NCI-H82 treated with DMSO at 0.1 percent for 48 hours (cell line): Measurements from ENCODE around the gene SUSD3.

ENCODE experiments used
- DNase-seq: peaks from one replicate; lab custom pipeline; 2025; ENCODE audit not compliant: unreplicated experiment; lab: John Stamatoyannopoulos, UW

SUSD3 gene

DNA sequence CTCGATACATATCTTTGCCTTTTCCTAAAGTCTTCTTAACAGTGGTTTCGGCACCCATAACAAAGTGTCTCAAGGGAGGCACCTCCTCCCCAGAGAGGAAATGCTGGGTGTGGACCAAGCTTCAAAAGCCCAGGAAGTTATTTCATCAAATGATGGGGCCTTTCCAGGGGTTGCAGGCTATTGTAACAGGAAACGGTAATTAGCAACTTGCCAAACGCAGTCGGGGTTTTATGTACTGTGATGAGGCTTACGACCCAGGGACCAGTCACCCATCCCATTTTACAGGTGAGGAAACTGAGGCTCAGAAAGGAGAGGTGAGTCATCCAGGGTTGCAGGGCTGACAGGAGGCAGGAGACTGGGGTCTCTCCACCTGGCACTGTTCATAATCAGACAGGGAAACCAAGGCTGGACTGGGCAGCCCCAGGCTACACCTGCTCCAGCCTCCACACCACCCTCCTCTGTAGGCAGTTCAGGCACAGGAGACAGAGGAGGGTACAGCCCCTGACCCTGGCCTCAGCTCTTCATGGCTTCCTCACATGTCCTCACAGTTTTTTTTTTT, 30.0 kb upstream of the SUSD3 start:
- no peak for DNase-seq

DNA sequence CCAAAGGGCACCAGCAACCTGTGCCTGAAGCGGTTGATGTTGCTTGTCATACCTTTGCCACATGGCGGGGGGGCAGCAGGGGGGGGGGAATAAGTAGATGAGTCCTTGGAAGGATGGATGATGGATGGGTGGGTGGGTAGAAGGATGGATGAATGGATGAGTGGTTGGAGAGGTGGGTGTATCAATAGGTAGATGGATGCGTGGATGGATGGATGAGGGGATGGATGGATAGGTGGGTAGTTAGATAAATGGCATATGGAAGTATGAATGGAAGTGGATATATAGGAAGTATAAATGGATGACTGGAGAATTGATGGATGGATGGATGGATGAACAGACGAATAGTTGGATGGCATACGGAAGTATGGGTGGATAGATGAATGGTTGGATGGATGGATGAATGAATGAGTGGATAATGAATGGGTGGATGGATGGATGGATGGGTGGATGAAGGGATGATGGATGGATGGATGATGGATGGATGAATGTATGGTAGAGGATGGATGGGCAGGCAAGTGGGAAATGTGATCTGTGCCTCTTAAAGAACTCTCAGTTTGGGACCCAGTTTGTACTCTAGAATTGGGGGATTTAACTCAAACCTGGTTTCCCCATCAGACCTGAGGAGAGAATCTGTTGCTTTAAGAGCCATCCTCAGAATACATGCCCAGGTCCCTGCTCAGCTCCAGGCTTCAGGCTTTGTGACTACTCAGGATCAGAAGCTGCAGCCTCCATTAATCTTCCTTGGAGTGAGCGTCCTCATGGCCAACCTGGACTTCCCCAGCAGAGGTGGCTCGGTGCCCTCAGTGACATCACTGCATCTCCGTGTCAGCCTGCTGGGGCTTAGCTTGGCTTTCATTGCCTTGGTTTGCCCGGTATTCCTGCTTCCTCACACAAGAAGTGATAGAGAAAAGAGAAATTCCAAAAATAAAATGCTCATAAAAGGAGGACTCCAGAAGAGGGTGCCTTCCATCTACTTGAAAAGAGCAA, 27.6 kb upstream of the SUSD3 start:
- DNase-seq, result no peak

DNA sequence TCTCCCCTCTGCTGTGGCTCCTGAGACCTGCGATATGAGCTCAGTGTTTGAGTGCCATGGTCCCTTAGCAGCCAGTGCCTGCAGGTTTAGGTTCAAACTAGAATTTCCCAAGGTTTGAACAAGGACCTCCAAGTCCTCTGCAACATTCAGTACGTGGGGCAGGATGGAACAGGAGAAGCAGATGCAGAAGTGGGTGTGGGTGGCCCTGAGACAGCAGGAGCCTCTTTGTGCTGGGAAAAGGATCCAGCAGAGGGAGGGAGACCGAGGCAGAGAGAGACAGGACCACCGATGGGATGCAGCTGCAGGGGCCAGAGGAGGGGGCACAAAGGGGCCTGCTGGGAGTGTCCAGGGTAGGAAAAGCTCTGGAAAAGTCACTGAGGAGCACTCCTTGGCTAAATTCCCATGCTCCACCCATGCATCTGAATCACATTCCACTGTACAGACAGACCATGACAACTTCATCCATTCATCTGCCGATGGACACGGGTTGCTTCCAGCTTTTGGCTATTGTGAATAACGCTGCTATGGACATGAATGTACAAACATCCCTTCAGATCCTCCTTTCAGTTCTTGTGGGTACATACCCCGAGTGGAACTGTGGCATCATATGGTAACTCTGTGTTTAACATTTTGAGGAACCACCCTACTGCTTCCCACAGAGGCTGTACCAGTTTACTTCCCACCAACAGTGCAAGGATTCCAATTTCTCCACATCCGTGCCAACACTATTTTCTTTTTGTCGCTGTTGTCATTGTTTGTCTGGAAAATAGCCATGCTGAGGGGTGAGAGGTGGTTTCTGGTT, 26.7 kb upstream of the SUSD3 start:
- no peak for DNase-seq

DNA sequence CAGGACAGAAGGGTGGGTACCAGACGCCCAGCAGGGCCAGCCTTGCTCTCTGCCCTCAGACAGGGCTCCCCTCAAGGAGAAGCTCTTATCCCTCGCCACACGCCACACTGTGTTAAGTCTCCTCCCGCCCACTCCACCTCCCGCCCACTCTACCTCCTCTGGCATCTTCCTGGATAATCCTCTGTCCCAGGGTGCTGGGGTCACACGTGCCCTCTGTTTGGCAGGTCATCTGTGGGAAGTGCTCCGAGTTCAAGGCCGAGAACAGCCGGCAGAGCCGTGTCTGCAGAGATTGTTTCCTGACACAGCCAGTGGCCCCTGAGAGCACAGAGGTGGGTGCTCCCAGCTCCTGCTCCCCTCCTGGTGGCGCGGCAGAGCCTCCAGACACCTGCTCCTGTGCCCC, 26.0 kb upstream of the SUSD3 start:
- no peak for DNase-seq

DNA sequence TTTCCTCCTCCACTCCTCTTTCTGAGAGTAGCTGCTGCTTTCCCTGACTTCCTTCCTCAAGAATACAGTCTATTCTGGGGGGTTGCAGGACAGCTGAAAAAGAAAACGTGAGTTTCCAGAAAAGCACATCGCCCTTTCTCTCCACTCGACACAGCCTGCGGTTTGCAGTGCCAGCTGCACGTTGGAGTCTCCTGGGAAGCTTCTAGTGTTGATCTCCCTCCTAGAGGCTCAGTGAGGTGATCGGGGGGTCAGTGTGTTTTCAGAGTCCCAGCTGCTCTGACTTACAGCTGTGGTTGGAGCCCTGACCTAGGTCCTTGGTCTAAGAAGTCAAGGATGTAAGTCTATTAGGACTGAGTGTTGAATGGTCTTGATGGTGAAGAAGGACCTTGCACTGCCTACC, 25.0 kb upstream of the SUSD3 start:
- DNase-seq, result no peak

DNA sequence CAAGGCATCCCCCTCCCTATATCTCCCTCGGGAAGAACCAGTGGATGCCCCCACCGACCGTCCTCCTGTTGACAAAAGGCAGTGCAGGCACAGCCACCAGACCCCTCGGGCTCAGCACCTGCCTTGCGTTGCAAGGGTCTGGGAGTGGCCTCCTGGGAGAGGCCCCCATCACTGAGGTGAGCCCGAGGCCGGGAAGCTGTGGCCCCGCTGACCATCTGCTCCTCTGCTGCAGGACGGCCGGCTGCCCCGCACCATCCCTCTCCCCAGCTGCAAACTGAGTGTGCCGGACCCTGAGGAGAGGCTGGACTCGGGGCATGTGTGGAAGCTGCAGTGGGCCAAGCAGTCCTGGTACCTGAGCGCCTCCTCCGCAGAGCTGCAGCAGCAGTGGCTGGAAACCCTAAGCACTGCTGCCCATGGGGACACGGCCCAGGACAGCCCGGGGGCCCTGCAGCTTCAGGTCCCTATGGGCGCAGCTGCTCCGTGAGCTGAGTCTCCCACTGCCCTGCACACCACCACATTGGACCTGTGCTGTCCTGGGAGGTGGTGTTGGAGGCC, 23.3 kb upstream of the SUSD3 start:
- no peak for DNase-seq

DNA sequence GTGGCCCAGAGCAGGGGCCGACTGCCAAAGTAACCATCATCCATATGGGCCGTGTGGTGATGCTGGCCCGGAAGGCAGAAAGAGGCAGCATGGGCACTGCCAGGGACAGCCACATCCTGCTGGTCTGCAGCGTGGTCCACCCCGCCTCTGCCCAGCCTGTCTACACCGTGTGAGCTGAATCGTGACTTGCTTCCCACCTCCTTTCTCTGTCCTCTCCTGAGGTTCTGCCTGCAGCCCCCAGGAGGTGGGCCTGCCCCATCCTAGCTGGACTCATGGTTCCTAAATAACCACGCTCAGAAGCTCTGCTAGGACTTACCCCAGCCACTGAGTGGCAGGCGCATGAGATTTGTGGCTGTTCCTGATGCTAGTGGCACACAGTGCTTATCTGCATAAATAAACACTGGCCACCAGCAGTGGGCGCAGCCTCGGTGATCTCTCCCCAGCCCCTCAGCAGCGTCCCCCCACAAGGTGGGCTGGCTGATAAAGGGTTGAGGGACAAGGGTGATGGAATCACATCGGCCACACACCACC, 22.6 kb upstream of the SUSD3 start:
- DNase-seq, result no peak

DNA sequence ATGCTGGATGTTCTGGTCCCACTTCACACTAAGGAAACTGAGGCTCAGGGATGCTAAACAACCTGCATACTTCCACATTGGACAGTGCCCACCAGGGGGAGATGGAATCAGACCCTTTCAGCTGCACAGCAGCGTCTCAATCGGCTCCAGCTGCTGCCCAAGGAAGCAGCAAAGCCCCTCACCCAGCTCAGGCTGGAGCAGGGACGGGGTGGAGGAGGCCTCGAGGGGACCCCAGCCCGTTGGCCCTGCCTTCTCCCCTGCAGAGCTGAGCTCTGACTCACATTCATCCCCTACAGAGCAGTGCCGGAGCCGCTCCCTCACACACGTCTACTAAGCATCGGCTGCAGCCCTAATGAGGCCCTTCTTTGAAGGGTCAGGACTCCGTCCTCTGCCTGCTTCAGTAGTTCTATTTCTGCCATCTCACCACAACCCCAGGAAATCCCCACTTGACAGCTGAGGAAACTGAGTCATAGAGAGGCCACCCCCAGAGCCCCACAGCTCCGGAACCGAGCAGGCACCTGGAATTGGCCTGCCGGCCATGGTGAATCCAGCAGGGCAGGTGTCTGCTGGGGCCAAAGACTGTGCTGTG, 21.5 kb upstream of the SUSD3 start:
- no peak for DNase-seq

DNA sequence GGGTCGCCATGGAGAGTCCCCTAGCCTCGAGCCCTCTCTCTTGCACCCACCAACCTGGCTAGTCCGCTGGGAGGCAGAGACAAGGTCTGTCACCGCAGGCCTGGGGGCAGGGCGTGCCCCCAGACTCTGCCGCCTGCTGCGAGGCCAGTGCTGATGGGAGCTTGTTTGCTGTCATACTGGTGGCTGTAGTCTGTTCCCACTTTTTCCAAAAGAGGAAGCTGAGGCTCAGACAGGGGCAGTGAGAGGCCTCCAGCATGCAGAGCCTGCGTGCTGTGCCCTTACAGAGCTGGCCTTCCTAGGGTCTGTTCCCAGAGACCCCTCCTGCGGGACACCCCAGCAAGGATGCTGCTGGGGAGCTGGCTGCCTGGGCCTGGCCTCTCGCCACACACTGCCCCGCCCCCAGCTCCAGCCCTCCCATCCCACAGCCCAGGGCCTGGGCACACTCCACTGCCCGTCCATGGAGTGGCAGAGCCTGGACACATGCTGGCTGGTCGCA, 21.0 kb upstream of the SUSD3 start:
- DNase-seq, result no peak

DNA sequence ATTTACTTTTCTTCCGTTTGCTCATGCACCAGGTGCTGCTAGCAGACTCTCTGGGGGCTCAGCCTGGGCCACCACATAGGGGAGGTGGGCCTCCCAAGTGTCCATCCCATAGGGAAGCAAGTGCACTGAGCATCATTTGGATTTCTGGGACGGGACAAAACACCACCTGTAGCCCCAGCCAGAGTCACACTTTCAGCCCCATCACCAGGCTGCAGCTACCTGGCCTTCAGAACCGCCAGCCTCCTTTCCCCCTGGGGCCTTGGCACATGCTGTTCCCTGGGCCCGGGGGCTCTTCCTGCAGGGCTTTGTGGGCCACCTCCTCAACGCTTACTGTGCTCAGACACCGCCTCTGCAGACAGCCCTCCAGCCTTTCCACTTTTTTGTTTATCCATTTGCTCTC, 19.6 kb upstream of the SUSD3 start:
- DNase-seq, result no peak

DNA sequence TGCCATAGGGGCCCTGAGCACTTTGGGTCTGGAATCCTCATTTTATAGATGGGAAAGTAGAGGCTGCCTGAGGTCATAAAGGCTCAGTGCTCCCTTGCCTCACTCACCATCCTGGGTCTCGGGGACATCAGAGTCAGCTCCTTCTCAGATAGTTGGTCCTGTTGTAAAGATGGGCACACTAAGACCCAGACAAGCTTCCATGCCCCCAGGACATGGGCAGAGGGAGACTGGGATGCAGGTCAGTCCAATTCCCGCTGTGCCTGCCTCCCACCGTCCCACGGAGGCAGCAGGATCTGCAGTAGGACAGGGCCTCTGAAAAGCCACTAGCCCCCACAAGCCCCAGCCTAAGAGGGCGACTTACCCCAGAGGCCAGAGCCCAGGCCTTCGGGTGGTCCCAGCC, 19.0 kb upstream of the SUSD3 start:
- DNase-seq, result no peak

DNA sequence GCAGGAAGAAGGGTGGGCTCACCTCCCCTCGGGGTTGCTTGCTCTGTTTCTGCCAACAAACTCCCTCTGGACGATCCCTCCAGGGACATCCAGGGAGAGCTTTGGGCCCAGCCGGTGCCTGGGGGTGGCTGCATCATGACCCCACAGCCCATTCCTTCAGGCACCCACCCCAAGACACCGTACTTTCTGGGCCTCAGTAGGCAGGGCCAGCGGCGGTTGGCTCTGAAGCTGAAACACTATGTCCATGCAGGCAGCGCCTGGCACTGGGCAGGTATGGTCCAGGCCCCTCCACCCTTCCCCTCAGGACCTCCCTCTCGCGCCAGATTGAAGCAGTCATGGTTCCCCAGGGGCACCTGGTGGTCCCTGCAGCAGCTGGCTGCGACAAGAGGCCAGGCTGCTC, 18.5 kb upstream of the SUSD3 start:
- no peak for DNase-seq

DNA sequence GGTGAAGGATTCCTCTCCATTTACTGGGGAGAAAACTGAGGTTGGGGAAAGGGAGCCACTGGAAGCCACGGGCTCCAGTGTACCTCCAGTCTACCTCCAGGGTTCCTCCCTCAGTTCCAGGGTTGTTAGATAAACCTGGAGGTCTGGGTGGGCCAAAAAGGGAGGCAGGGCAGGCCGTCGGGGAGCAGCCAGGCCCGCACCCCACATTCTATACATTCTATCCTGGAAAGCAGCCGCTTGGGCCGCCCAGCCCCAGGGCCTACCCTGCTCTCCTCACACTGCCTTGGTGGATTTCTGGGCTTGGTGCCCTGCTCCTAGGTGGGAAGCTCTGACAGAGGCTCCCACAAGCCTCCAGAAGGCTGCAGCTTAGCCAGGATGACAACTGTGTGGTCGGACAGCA, 18.1 kb upstream of the SUSD3 start:
- no peak for DNase-seq

DNA sequence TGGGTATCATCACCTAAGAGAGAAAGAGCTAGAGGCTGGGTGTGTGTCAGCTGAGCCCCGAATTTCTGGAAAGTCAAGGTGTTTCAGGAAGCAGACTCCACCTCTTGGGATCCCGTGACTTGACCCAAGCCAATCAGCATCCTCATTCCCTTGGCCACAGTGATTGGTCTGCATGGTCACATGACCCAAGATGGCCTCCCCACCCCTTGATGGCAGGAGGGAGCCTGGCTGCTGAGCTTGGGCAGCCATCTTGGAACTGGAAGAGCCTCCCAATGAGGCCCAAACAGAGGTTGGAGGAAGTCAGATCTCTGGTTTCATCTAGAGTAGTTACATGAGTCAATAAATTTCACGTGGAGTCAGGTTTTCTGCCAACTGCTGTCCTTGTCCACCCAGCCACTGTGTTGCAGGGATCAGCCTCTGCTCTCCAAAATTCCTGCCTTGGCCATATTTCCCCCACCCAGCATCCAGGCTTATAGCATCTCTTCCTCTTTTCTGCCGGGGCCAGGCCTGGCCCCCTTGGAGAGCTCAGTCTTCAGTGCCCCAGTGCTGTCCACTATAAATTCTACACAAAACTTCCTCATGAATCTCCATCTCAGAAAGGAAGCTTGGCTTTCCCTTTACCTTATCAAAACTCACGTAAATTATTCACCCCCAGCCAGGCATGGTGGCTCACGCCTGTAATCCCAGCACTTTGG, 17.2 kb upstream of the SUSD3 start:
- no peak for DNase-seq

DNA sequence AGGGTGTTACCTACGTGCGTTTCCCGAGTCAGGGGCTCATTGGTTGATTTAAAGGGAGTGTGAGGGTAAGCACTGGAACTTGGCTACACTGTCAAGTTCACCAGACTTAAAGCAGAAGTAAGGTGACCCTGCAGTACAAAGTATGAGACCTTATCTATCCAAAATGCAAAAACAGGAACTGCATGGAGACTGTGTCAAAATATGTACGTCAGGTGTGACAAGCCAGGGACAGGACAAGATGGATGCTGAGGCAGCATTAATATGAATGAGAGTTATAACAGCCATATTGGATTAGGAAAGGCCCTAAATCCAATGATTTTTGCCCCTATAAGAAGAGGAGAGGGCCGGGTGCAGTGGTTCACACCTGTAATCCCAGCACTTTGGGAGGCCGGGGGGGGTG, 15.4 kb upstream of the SUSD3 start:
- DNase-seq, result no peak

DNA sequence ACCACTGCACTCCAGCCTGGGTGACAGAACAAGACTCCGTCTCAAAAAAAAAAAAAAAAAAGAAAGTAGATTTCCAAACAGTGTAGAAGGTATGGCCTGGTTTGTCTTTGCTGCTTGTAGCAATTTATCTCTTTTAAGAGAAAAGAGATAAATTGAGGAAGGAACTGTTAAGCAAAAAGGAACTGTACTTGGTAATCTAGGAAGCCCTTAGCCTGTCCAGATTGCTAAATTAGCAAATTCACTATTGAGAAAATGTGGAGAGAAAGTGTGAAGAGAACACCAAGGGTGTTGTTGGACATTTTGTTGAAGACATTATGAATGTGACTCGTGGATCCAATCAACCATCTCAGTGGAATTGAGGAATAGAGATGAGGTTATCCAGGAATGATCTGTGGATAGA, 13.0 kb upstream of the SUSD3 start:
- no peak for DNase-seq

DNA sequence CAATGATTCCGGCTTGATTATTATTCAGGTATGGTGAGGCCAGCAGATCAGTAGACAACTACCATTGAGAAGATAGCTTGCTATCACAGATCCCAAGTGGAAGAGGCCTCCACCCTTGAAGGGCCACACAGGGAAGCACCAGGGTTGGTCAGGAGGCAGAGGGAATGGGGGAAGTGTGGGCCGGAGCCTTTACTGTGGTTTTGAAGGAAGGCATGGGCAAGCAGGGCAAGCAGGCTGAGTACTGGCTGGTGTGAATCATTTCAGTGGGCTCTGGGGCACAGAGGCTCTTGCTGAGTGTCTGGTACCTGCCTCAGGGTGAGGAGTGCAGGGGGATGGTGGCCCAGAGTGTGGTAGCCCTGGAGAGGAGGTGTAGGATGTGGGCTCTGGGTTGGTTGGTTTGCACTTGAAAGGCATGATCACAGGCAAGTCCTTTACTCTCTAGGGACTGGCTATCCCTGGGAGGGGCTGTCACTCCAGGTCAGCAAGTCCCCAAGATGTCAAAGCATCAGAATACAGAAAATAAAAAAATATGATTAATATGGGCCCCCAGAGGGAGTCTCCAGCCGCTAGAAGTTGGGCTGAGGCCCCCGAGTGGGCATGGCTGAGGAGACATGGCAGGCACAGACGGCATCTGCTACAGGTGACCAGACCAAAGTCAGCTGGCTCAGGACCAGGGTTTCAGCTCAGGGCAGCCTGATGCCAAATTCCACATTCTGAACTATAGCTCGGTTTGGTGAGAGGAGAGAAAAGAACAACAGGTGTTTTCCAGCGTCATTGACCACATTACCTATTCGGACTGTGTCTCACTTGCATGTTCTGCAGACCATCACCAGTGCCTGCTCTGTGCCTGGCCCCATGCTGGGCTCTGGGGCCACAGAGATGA, 9.7 kb upstream of the SUSD3 start:
- DNase-seq, result no peak

DNA sequence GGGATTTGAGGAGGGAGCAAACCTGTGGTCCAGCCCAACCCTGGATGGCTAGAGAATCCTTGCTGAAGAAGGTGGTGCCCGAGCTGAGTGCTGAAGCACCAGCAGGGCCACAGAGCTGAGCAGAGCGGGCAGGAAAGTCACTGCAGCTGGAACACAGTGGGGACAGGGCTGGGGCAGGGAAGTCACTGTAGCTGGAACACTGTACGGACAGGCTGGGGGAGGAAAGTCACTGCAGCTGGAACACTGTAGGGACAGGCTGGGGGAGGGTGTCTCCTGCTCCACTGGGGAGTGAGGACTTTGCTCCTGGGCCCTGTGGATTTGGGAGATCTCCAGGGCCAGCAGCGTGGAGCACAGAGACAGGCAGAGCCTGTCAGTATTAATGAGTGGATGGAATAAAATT, 9.0 kb upstream of the SUSD3 start:
- no peak for DNase-seq

DNA sequence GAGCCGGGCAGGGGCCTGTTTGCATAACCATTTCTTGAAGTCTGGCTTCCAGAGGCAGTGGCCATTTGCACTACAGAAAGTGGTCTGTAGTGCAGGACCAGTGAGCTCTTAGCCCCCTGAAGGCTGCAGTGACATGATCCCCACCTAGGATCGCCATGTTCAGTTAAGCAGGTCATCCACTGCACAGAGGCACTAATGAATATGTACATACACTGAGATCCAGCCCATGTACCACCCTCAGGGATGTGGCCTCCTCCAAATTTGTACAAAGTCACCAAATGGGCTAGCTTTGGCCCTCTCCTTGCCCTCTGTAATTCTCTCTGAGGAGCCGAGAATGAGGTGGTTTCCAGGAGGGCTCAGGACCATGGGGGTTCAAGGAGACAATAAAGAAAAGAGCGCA, 8.3 kb upstream of the SUSD3 start:
- DNase-seq, result no peak
